GM19455 (cell line): ENCODE measurements around the gene AHSG.
"Not testable (repeated sequence)": the region's sequence is repeated elsewhere in the genome, so short reads cannot be mapped to it uniquely, and the experiment has no call there.

Experiments used
- ATAC-seq: cut with Tn5 transposase; IDR thresholded peaks from one replicate; pipeline ENCODE4 v1.9.1; 2021; ENCODE audit not compliant: unreplicated experiment

AHSG gene

GRCh38 chr3:186612721-186613636, at the start of gene AHSG:
Gene AHSG (plus strand): TSS chr3:186613060. CDS start chr3:186613142, 82 bp downstream.
- ATAC-seq: no peak

GRCh38 chr3:186564586-186564985, 48.3 kb upstream of the AHSG start:
- no peak for ATAC-seq

- ATAC-seq: peak; percentile 0
Observed at GRCh38 chr3:186566772-186567071, 46.1 kb upstream of the AHSG start.

GRCh38 chr3:186567072-186567921, 45.6 kb upstream of the AHSG start, which contains the start of gene TBCCD1:
Gene TBCCD1 (minus strand): TSS chr3:186567339. CDS start chr3:186564329, 3,010 bp downstream.
- peak; percentile 47 for ATAC-seq

GRCh38 chr3:186569361-186569760, 43.5 kb upstream of the AHSG start:
- not testable (repeated sequence) for ATAC-seq

- no peak for ATAC-seq
Observed at GRCh38 chr3:186569779-186570095, 43.1 kb upstream of the AHSG start.

- ATAC-seq: peak; percentile 84
Observed at GRCh38 chr3:186570096-186570940, 42.5 kb upstream of the AHSG start, which contains the start of gene DNAJB11. Gene DNAJB11 (plus strand): TSS chr3:186570720. CDS start chr3:186570898, 178 bp downstream.

GRCh38 chr3:186570941-186571643, 41.8 kb upstream of the AHSG start:
- no peak for ATAC-seq

GRCh38 chr3:186571644-186572013, 41.2 kb upstream of the AHSG start:
- no peak for ATAC-seq

GRCh38 chr3:186577521-186577920, 35.3 kb upstream of the AHSG start:
- no peak for ATAC-seq

GRCh38 chr3:186580785-186581184, 32.1 kb upstream of the AHSG start:
- no peak for ATAC-seq

- ATAC-seq: no peak
Observed at GRCh38 chr3:186582541-186582940, 30.3 kb upstream of the AHSG start.

GRCh38 chr3:186583831-186584230, 29.0 kb upstream of the AHSG start:
- ATAC-seq: no peak

- ATAC-seq: not testable (repeated sequence)
Observed at GRCh38 chr3:186586245-186586644, 26.6 kb upstream of the AHSG start.

- no peak for ATAC-seq
Observed at GRCh38 chr3:186587183-186587582, 25.7 kb upstream of the AHSG start.

- ATAC-seq: no peak
Observed at GRCh38 chr3:186588632-186589031, 24.2 kb upstream of the AHSG start.

- no peak for ATAC-seq
Observed at GRCh38 chr3:186589121-186589520, 23.7 kb upstream of the AHSG start.

GRCh38 chr3:186589856-186590579, 22.8 kb upstream of the AHSG start:
- no peak for ATAC-seq

GRCh38 chr3:186590580-186591295, 22.1 kb upstream of the AHSG start:
- ATAC-seq: no peak
